WTC11 (cell line): ENCODE data around the gene SLC35B3. TPM values are rescaled to one million over a fixed set of nuclear protein-coding genes. Genes with fewer than 3 reads are reported as not detected.

Experiments
- ATAC-seq: fragments of 200-7000 bp; cut with Tn5 transposase; 2 replicates; pipeline ENCODE4 v1.10.0; 2021; ENCODE audit warnings: mild to moderate bottlenecking, moderate library complexity
- CTCF ChIA-PET: fragments of 300-600 bp; sonication (Branson Sonifier 250); formaldehyde crosslinking; loops from one replicate; lab custom pipeline; 2021; ENCODE audit warnings: antibody characterized with exemption; lab: Charles Lee
- POLR2A ChIA-PET: fragments of 350-600 bp; sonication (Branson Sonifier 250); formaldehyde crosslinking; loops from one replicate; lab custom pipeline; 2021; ENCODE audit warnings: antibody characterized with exemption; lab: Charles Lee
- DNase-seq: peaks from one replicate; pipeline ENCODE4 v3.0.0; 2021; ENCODE audit warnings: low spot score
- H3K27ac Mint-ChIP-seq: 2 replicates; pipeline ENCODE4 v1.8.0; 2021; ENCODE audit warnings: mixed read lengths
- H3K27me3 Mint-ChIP-seq: 2 replicates; pipeline ENCODE4 v1.8.0; 2021; ENCODE audit warnings: low read depth, mild to moderate bottlenecking, moderate library complexity, mixed read lengths
- H3K36me3 Mint-ChIP-seq: 2 replicates; pipeline ENCODE4 v1.8.0; 2021; ENCODE audit warnings: mixed read lengths
- H3K4me1 Mint-ChIP-seq: 2 replicates; pipeline ENCODE4 v1.8.0; 2022; ENCODE audit warnings: mixed read lengths
- H3K4me3 Mint-ChIP-seq: 2 replicates; pipeline ENCODE4 v1.8.0; 2021; ENCODE audit warnings: mild to moderate bottlenecking, moderate library complexity, mixed read lengths
- H3K9me3 Mint-ChIP-seq: 2 replicates; pipeline ENCODE4 v1.8.0; 2021; ENCODE audit warnings: mixed read lengths
- CDX4 ChIP-seq: fragments of 250-450 bp; sonication (Bioruptor Pico); IDR thresholded peaks from 2 replicates; pipeline ENCODE4 v1.9.0; 2021; ENCODE audit warnings: moderate library complexity, mild to moderate bottlenecking, inconsistent platforms, borderline replicate concordance
- CREM ChIP-seq: sonication (generic); formaldehyde crosslinking; IDR thresholded peaks from 2 replicates; pipeline ENCODE4 v1.8.1; 2022; ENCODE audit warnings: mild to moderate bottlenecking, missing genetic modification reagents, moderate library complexity
- FOXK1 ChIP-seq: sonication (generic); formaldehyde crosslinking; IDR thresholded peaks from 2 replicates; pipeline ENCODE4 v1.8.0; 2022; ENCODE audit warnings: mild to moderate bottlenecking, moderate library complexity, missing genetic modification reagents
- FOXP4 ChIP-seq: sonication (generic); formaldehyde crosslinking; IDR thresholded peaks from 2 replicates; pipeline ENCODE4 v1.8.0; 2022; ENCODE audit warnings: mild to moderate bottlenecking, missing genetic modification reagents
- GRHL2 ChIP-seq: fragments of 250-450 bp; sonication (Bioruptor Pico); IDR thresholded peaks from 2 replicates; pipeline ENCODE4 v1.8.0; 2022; ENCODE audit warnings: mild to moderate bottlenecking, moderate library complexity; ENCODE audit not compliant: insufficient replicate concordance, severe bottlenecking
- GTF2I ChIP-seq: fragments of 250-450 bp; sonication (Bioruptor Pico); conservative IDR thresholded peaks from 2 replicates; pipeline ENCODE4 v1.4.0; 2021; ENCODE audit warnings: mild to moderate bottlenecking
- KAT7 ChIP-seq: sonication (generic); formaldehyde crosslinking; IDR thresholded peaks from 2 replicates; pipeline ENCODE4 v1.8.1; 2023; ENCODE audit warnings: missing genetic modification reagents, mild to moderate bottlenecking, borderline replicate concordance
- MYBL2 ChIP-seq: sonication (generic); formaldehyde crosslinking; IDR thresholded peaks from 2 replicates; pipeline ENCODE4 v1.8.1; 2023; ENCODE audit warnings: mild to moderate bottlenecking, moderate library complexity, missing genetic modification reagents
- SP1 ChIP-seq: sonication (generic); formaldehyde crosslinking; conservative IDR thresholded peaks from 2 replicates; pipeline ENCODE4 v1.8.1; 2022; ENCODE audit warnings: missing genetic modification reagents
- STAT6 ChIP-seq: sonication (generic); formaldehyde crosslinking; conservative IDR thresholded peaks from 2 replicates; pipeline ENCODE4 v1.8.1; 2023; ENCODE audit warnings: mild to moderate bottlenecking, low read depth, missing genetic modification reagents, moderate library complexity
- ZNF121 ChIP-seq: sonication (generic); formaldehyde crosslinking; IDR thresholded peaks from 2 replicates; pipeline ENCODE4 v1.8.0; 2023; ENCODE audit warnings: missing genetic modification reagents
- ZNF232 ChIP-seq: sonication (generic); formaldehyde crosslinking; IDR thresholded peaks from 2 replicates; pipeline ENCODE4 v1.8.0; 2022; ENCODE audit warnings: mild to moderate bottlenecking, missing genetic modification reagents
- ZNF263 ChIP-seq: sonication (generic); formaldehyde crosslinking; IDR thresholded peaks from 2 replicates; pipeline ENCODE4 v1.8.1; 2022; ENCODE audit warnings: low read depth, mild to moderate bottlenecking, moderate library complexity, missing genetic modification reagents
- ZNF396 ChIP-seq: fragments of 250-450 bp; sonication (Bioruptor Pico); IDR thresholded peaks from 2 replicates; pipeline ENCODE4 v1.8.0; 2021; ENCODE audit warnings: mild to moderate bottlenecking, moderate library complexity, borderline replicate concordance
- ZNF423 ChIP-seq: fragments of 250-450 bp; sonication (Bioruptor Pico); IDR thresholded peaks from 2 replicates; pipeline ENCODE4 v2.1.2; 2022; ENCODE audit warnings: mild to moderate bottlenecking, moderate library complexity
- ZNF671 ChIP-seq: fragments of 250-450 bp; sonication (Bioruptor Pico); IDR thresholded peaks from 2 replicates; pipeline ENCODE4 v1.8.0; 2021; ENCODE audit warnings: mild to moderate bottlenecking
- total RNA-seq: library from RNA; stranded (reverse); gene quantifications from 3 replicates; pipeline ENCODE4 v1.2.3, GENCODE V29; 2021
- TF ChIP-seq, protein P1 (sequence below): sonication (generic); formaldehyde crosslinking; IDR thresholded peaks from 2 replicates; pipeline ENCODE4 v1.8.1; 2022; ENCODE audit warnings: missing genetic modification reagents, borderline replicate concordance

The SLC35B3 gene
- total RNA-seq, 1 experiment from 2014 or later = 8.4 TPM

DNA sequence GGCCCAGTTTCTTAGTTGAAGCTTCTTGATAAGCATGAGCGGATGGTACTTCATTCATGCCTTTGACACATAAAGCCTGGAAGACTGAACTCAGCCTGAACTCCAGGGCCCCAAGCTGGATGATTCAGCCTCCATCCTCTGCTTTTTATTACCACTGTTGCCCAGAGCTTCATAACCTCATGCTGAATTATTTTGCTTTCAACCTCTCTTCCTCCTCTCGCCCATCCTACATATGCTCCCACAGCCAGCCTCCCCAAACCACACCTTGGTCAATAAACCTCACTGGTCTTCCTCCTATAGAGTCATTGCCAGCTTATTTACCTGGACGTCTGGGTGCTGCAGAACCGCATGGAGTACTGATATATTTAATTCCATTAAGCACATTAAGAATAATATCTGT lies 59.4 kb downstream of the SLC35B3 start:
- Mint-ChIP-seq H3K36me3 (peaks cover 4% of the 10 kb centered on the region; the same call in 1 of the 2 replicates), H3K27me3 (no peaks in the 10 kb centered on the region), H3K27ac (no peak overlapping the region), H3K4me3 (no peak overlapping the region), H3K9me3 (peaks cover 15% of the 10 kb centered on the region), H3K4me1 (peaks cover 13% of the 10 kb centered on the region)
- DNase-seq (no peak), ATAC-seq (no peak)
- TF ChIP-seq, protein P1, sequence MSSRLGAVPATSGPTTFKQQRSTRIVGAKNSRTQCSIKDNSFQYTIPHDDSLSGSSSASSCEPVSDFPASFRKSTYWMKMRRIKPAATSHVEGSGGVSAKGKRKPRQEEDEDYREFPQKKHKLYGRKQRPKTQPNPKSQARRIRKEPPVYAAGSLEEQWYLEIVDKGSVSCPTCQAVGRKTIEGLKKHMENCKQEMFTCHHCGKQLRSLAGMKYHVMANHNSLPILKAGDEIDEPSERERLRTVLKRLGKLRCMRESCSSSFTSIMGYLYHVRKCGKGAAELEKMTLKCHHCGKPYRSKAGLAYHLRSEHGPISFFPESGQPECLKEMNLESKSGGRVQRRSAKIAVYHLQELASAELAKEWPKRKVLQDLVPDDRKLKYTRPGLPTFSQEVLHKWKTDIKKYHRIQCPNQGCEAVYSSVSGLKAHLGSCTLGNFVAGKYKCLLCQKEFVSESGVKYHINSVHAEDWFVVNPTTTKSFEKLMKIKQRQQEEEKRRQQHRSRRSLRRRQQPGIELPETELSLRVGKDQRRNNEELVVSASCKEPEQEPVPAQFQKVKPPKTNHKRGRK = no peak
- TF ChIP-seq FOXP4 (CRISPR knock-in tag) = no peak
- TF ChIP-seq STAT6 = no peak
- no peak for TF ChIP-seq GTF2I
- no peak for TF ChIP-seq ZNF423 (CRISPR knock-in tag)
- no peak for TF ChIP-seq SP1 (CRISPR knock-in tag)
- no peak for TF ChIP-seq ZNF263 (CRISPR knock-in tag)
- no peak for TF ChIP-seq ZNF232 (CRISPR knock-in tag)
- TF ChIP-seq CDX4 (CRISPR knock-in tag) = no peak
- no peak for TF ChIP-seq ZNF671 (CRISPR knock-in tag)
- TF ChIP-seq ZNF121 (CRISPR knock-in tag) = no peak
- TF ChIP-seq ZNF396 (CRISPR knock-in tag) = no peak
- no peak for TF ChIP-seq FOXK1 (CRISPR knock-in tag)
- TF ChIP-seq CREM (CRISPR knock-in tag) = no peak
- TF ChIP-seq GRHL2 (CRISPR knock-in tag) = no peak
- no peak for TF ChIP-seq KAT7 (CRISPR knock-in tag)
- no peak for TF ChIP-seq MYBL2 (CRISPR knock-in tag)
- ChIA-PET POLR2A (no interaction called here), CTCF (no interaction called here)
